OCI-LY3 (cell line): ENCODE measurements around the gene TERB2.
"Not testable (repeated sequence)": the region's sequence is repeated elsewhere in the genome, so short reads cannot be mapped to it uniquely, and the experiment has no call there.

Source experiments
- EZH2phosphoT487 ChIP-seq: fragments of 200-600 bp; shearing (Covaris generic); IDR thresholded peaks from 2 replicates; pipeline ENCODE4 v1.6.1; 2018; ENCODE audit warnings: antibody characterized with exemption, mixed run types, low read depth
- TF ChIP-seq, protein P1 (sequence below): fragments of 200-600, 300-600 bp; sonication (generic); IDR thresholded peaks from 2 replicates; pipeline ENCODE4 v1.5.1; 2014; ENCODE audit warnings: antibody characterized with exemption, low read length, low read depth

GRCh38 chr15:45015114-45015513 lies 58.6 kb downstream of the TERB2 start:
- TF ChIP-seq, protein P1, sequence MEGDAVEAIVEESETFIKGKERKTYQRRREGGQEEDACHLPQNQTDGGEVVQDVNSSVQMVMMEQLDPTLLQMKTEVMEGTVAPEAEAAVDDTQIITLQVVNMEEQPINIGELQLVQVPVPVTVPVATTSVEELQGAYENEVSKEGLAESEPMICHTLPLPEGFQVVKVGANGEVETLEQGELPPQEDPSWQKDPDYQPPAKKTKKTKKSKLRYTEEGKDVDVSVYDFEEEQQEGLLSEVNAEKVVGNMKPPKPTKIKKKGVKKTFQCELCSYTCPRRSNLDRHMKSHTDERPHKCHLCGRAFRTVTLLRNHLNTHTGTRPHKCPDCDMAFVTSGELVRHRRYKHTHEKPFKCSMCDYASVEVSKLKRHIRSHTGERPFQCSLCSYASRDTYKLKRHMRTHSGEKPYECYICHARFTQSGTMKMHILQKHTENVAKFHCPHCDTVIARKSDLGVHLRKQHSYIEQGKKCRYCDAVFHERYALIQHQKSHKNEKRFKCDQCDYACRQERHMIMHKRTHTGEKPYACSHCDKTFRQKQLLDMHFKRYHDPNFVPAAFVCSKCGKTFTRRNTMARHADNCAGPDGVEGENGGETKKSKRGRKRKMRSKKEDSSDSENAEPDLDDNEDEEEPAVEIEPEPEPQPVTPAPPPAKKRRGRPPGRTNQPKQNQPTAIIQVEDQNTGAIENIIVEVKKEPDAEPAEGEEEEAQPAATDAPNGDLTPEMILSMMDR: not testable (repeated sequence)
- TF ChIP-seq EZH2phosphoT487: not testable (repeated sequence)
